Inflammatory macrophage treated with lipopolysaccharide for 1 hour (primary cell): Measurements from ENCODE around the gene MRPS10.

Source experiments
- DNase-seq, 2 donors: peaks; one replicate each; pipeline ENCODE4 v3.0.0-alpha.2; 2020 to 2022

Gene MRPS10

GRCh38 chr6:42217519-42218367, at the start of gene MRPS10:
Gene MRPS10 (minus strand): TSS chr6:42217861. CDS start chr6:42217849, 12 bp downstream.
- DNase-seq, result peak; percentile 91 to 95

DNA sequence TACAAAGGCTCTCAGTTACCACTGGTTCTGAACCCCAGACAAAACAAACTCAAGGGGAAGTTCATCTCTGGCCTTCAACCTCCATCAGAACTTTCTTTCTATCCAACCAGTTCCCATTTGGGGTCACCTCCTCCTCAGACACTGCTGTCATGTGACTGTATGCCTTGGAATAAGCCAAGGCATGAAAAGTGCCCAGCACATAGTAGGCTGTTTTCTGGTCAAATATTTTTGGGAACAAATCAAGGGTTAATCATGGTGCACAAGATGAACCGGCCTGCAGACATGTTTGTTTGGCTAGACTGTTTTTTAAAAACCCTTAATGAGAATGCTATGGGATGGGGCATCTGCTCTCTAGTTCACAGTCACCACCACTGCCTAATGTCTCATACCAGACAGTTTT, 48.9 kb upstream of the MRPS10 start:
- DNase-seq, result no peak

DNA sequence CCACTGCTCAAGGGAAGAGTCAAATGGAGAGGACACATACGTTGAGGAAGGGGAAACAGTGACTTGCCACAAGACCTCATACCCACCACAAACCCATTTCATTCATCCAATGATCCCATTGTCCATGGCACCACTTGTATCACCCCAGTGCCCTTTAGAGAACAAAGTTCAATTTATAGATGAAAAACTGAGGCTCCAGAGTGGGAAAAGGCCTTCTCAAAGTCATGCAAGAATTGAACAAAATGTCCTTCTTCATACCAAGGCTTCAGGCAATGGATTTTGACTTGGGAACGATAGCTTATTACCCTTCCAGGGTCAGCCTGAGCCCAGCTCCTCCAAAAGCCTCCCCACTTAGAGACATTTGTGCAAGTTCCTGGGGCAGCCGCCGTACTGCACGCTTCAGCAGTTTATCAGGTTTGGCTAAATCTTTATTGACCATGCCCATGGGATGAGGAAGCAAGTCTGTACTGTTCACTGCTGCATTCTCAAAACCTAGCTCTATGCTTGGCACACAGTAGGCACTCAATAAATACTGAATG, 47.3 kb upstream of the MRPS10 start:
- no peak for DNase-seq

DNA sequence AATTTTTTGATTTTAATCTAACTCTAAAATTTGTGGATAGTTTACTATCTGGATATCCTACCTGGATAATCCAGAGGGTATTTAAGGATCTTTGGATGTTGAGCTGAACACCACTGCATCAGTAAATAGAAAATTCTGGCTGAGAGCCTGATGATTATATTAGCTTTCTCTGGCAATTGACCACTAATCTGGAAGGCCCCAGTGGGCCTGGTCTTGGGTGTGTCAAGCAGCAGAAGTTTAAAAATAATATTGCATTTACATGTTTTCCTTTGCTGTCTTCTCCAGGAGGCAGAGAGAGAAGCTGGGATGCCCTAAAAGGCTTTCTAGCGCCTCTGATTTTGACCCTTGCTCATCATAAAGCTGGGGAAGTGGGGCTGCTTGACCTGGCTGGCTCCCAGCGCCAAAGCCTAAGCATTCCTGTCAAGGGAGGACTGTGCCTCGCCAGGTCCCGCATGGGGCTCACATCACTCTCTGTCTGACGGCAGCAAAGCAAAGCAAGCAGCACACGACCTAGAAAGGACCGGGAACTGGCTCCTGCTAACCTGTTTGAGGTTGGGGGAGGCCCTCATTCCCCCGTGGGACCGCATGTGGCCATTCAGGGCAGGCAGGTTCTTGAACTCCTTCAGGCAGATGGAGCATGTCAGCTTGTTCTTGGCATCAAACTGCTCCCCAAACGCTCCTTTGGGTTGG, 46.6 kb upstream of the MRPS10 start:
- no peak for DNase-seq

GRCh38 chr6:42263165-42263728, 45.6 kb upstream of the MRPS10 start:
- DNase-seq, result no peak

DNA sequence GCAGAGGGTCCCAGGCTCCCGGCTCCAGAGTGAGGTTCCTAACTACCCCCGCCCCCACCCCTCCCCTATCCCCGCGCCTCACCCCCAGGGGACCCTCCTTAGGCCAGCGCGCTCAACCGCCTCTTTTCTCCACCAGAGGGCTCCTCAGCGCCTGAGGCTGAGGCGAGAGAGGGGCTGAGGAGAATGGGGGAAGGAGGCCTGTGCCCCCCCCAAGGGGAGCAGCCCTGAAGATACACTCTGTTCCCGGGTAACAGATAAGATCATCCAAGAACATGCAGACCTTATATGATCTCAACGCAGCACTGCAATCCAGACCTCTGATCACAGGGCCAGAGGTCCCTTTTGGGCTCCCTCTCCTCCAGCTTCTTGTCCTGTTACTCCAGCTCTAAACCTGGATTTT, 43.3 kb upstream of the MRPS10 start:
- no peak for DNase-seq

GRCh38 chr6:42260396-42260888, 42.8 kb upstream of the MRPS10 start:
- no peak for DNase-seq

DNA sequence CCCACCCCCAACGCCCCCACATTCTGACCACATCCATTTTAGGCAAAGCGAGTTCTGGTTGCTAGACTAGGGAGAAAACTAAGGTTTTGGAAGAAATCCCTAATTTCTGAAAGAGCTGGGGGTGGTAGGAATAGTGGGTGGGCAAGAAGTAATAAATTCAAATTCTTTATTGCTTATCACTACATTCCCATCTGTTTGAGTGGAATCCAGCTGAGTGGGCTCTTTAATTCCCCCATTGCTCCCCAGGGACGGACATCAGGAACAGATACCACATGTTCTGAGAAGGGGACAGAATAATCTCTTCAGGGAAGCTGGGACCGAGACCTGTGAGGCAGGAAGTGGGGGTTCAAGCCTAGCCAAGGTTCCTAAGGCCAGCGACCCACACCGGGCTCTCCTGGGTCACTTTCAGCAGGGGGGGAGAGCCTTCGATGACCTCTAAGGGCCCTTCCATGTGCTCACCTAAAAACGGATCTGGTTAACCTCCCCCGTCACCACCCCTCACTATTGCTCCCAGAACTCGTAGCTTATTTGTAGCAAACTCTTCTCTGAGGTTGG, 42.3 kb upstream of the MRPS10 start:
- no peak for DNase-seq

DNA sequence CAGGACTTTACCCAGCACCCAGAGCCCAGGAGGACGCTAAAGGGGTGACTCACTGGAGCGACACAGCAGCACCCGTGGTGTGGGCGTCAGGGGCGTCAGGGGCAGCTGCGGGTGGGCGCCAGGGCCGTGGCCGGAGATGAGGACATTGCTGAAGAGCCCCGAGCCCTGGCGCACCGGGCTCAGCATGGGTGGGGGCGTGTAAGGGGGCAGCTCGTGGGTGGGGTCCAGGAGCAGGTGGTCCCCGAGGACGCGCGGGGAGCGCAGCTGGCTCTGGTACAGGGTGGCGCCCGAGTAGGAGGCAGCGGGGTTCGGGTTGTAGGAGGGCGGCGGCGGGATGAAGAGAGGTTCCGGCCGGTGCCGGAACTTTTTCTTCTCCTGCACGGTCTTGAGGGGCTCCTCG, 41.6 kb upstream of the MRPS10 start:
- DNase-seq, result no peak

- DNase-seq, result no peak
Observed at GRCh38 chr6:42257614-42258013, 40.0 kb upstream of the MRPS10 start.

DNA sequence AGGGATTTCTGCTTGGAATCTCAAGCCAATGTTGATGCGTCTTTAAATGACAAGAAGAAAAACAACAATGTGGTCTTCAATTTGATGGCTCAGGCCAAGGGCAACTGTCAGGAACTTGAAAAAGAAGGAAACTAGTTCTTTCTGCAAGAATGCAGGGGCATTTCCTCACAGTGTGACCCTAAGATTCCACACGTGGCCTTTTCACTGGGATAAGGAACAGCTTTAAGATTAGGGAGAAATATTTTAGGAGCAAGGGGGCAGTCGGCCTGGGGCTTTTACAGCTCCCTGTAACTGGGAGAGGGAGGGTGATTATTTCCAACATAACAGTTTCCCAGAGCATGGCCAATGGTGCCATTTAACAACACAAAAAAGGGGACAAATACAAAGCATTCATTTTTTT, 39.4 kb upstream of the MRPS10 start:
- DNase-seq, result no peak

DNA sequence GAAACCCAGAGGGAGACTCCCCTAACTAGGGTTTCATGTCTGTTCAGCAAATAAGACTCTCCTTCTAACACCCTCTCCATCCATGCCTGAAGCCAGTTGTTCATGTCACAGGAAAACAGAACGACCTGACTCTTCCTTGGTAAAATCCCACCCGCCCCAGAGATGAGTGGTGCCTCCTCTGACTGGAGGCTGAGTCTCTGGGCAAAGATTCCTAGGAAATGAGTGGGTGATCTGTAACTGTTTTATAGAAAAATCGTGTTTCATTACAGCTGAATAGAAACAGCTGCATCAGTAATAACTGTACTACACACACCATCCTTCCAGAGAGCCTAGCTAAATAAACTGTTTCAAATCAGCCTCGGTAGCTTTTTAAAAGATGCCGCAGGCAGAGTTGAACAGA, 37.4 kb upstream of the MRPS10 start:
- DNase-seq, result no peak

DNA sequence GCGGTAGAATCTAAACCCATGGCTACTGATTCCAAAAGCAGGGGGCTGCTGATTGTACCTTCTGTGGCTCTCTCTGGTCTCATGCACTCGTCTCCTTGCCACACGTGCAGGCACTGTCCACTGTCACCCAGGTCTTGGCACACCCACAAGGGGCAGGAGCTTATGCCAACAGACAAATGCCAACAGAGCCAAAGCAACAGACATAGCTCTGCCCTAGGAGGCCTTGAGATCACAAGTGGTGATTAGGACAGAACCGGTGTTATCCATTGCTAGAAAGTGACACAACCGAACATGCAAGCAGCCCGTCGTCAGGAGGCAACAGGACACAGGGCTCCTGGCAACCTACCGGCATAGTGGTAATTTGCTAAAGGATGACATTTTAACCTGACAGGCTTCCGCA, 36.8 kb upstream of the MRPS10 start:
- DNase-seq, result no peak

DNA sequence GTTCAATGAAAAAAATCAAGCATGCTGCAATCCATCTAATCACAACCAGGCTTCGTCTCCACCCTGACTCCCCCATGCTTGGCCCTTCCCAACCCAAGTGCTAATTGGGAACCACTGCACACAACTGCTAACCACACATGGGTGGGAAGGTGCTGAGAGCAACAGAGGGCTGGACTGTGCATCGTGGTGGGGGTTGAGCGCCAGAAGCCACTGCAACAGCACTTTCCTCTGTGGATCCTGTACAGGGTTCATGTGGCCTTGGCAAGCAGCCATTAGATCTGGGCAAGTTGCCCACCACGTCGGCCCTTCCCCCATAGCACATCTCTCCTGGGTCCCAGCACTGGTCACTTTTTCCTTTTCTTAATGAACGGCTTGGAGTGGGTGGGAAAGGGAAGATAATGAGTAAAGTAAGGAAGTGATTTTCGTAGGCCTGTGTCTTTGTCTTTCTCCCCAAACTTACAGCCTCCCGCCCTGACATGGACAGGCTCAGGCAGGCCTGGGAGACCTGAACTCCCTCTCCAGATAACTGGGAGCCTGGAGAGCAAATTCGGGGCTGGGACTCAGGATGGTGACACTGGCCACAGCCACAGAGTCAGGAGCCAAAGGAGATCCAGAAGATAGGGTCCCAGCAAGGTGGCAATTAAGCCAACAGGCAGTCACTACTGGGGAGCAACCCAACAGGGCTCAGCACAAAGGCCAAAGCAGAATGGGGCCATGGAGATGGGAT, 34.4 kb upstream of the MRPS10 start:
- DNase-seq, result no peak

DNA sequence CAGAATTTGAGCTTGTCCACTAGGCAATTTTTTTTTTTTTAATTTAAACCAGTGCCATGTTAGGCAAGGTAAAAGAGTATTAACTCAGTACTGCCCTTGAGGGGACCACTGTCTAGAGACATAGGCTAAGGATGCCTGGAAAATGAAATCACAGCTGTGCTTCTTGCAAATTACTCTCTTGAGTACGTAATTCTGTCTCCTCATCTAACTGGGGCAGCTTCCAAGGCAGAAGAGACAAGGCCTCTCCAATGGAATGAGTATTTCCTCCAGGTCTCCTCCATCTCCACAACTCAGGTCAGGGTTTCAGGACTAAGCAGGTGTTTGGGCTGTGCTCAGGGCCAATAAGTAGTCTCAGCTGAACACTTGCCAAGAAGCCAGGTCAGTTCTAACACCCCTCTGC, 33.8 kb upstream of the MRPS10 start:
- no peak for DNase-seq

GRCh38 chr6:42250274-42250931, 32.7 kb upstream of the MRPS10 start:
- DNase-seq, result no peak

DNA sequence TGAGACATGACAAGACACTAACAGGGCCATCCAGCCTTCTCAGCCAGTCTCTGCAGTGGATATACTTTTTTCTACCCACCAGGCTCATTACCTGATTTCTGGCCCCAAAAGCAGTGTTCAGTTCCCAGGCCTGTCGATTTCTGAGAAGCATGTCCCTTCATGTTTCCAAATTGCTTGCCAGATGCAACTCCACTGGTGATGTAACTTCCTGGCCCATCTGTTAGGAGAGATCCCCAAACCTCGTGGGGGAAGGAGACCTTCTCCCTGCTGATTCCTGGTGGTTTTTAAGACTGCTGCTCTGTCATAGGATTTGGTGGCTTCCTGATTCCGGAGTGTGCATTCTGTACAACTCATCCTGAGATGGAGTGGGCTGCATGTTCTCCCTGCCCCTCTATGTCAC, 31.6 kb upstream of the MRPS10 start:
- DNase-seq, result peak; percentile 3 to 48

DNA sequence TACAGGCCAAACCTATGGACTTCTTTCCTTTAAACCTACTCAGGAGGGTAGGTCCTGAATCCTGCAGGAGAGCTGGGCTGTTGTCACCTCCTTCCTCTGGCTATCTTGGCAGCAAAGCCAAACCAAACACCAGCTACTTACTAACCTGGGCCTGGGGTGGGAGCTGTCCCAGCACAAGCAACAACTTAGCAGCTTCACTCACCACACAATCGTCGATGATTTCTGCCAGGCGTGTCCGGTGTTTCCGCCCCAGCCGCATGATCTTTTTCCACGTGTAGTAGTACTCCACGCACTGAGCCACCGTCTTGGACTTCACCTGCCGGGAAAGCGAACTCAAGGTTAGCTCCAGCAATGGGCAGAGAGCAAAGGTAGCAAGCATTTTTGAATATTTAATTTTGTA, 25.4 kb upstream of the MRPS10 start:
- DNase-seq, result no peak

DNA sequence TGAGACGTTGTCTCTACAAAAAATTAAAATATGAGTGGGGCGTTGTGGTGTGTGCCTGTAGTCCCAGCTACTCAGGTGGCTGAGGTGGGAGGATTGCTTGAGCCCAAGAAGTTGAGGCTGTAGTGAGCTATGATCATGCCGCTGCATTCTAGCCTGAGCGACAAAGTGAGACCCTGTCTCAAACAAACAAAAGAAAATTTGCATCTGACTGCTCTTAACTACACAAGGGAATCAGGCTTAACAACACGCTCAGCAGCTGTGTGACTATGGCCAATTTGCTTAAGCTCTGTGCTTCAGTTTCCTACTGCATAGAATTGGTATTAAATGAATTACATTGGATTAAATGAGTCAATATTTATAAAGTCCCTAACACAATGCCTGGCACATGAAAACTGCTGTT, 24.3 kb upstream of the MRPS10 start:
- no peak for DNase-seq

DNA sequence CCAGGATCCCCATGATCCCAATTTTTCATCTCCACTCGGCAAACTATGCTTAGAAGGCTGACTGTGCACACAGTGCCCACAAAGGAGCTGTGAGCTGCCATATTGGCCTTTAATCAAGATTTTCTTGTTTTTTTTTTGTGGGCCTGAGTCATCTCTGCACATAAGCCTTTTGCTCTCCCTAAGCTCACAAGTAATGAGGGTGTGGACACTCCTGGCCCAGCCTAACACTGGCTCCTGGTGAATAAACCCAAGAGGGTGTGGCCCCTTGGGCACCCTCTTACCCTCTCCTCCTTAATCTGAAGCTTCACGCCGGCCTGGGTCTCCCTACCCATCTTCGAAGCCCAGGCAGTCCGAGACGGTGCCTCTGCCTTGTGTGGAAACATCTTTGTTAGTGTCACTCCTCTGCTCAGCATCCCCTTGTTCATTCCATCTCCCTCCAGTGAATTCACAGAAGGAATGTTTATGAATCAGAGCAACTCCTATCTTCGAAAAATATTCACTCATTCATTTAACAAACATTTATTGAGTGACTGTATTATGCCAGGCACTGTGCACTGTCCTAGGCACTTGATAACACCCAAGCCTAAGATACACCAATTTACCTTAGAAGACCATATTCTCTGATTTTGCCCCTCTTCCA, 22.2 kb upstream of the MRPS10 start:
- no peak for DNase-seq

DNA sequence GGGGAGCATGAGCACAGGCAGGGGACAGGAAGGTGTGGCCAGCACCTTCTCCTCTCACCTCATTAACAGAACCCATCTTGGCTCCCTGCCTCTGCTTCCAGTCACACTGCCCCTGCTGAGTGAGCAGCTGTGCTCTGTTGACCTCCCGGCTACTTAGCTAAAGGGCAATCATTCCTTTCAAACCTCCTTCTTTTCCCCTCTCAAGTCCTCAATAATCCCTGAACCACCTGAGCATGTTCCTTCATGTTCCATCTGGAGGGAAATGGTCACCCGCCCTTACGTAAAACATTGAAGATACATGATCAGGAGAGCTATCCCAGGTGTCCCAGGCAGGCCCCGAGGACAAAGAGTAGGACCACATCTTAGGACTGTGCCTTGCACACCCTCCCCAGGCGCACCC, 21.7 kb upstream of the MRPS10 start:
- DNase-seq, result no peak

DNA sequence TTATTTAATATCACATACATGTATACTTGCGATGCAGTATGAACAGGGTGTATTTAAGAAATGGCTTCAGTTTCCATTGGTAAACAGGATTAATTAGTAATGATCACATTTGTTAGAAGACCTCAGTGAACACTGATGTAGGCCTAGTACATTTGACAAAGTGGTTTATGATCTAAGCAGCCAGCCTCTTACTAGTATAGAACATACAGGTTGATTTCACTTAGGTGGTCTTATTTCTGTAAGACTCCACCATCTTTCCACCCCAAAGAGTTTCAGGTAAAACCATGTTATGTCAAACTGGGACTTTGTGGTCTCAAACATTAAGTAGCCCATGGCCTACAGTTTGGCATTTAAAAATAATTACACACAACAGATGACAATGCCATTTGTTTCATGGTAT, 20.2 kb upstream of the MRPS10 start:
- no peak for DNase-seq
